ENCODE measurements around the gene LAGE3.
"Not testable (repeated sequence)": the region's sequence is repeated elsewhere in the genome, so short reads cannot be mapped to it uniquely, and the experiment has no call there.

Gene LAGE3

DNA sequence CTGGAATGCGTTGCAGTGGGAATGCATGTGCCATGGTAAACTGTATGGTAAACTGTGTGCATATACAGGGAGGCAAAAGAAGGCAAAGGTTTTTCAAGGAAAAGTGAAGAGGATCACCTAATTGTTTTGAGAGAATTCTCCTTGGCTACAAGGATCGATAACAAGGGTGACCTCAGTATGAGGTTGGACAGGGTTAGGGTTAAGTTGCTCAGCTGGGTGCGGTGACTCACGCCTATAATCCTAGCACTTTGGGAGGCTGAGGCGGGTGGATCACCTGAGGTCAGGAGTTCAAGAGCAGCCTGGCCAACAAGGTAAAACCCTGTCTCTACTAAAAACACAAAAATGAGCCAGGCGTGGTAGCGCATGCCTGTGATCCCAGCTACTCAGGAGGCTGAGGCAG, 22.3 kb upstream of the LAGE3 start:
- DNase-seq: not testable (repeated sequence)

- not testable (repeated sequence) for DNase-seq
Measured at GRCh38 chrX:154496591-154497137, 17.6 kb upstream of the LAGE3 start.

DNA sequence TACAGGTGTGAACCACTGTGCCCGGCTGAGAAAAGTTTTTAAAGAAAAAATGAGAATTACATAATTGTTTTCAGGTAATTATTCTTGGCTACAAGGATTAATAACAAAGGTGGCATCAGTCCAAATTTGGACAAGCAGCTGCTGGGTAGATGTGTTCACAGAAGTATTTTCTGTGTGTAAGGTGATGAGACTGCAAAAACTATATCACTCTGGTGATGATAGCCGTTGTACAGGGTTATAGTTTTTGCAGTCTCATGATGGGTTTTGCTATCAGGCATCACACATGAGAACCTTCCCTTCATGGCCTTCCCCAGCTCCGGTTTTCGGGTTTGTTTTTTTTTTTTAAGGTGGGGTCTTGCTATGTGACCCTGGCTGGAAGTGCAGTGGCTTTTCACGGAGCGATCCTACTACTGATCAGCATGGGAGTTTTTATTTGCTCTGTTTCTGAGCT, 16.4 kb upstream of the LAGE3 start:
- DNase-seq: no peak

- no peak for DNase-seq
Measured at GRCh38 chrX:154494715-154495114, 15.6 kb upstream of the LAGE3 start.

- peak; percentile 68 for DNase-seq
Measured at GRCh38 chrX:154490414-154491083, 11.5 kb upstream of the LAGE3 start, which contains the start of gene SLC10A3. TSS of gene SLC10A3 (minus strand) at chrX:154490629. CDS start at chrX:154488940, 1,689 bp downstream.

DNA sequence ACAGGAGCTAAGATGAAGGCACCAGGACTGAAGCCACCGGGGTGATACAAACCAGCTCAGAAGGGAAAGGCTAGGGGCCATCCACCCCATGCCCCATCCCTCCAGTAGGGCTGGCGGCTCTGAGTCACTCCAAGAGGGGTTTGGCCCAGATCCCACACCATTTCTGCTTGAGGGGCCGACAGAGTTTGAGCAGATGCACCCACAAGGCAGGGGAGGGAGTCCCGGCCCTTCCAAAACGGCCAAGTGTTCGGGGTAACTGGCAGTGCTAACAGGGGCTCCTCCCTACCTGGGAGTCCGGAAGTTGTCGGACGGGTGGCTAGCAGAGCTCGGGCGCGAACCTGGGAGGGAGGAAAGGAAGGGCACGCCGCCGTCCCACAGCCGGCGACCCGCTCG, 10.9 kb upstream of the LAGE3 start:
- no peak for DNase-seq

GRCh38 chrX:154489182-154489581, 10.1 kb upstream of the LAGE3 start:
- no peak for DNase-seq

DNA sequence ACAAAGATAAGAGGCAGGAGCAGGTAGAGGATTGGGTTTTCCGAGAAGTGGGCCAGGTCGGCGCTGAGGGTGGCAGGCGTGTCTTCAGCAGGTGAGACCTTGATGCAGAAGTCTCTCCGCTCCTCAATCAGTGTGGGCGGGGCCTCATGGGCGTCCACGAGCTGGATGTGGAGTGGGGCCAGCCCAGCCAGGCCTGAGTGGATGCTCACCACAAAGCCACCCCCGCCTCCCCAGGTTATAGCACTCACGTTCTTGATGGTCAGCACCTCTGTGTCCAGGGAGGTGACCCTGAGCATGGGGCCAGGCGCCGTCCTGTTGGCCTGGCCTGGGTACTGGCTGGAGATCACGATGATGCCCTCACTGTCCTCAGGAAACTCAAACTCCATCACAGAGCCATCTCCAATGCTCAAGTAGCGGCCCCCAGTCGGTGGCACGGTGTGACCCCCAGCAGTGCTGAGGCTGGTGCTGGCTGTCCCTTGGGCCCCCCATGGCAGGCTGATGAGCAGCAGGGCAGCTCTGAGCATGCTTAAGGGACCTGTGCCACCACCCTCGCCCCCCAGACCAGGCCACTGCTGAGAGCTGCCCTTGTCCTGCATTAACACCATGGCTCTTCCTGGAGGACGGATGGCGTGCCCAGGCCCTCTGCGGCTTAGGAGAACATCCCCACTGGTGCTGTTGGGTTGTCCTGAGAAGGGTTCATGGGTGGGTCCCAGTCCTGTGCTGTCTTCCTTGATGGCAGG, 9.4 kb upstream of the LAGE3 start:
- no peak for DNase-seq

- no peak for DNase-seq
Measured at GRCh38 chrX:154487518-154488290, 8.6 kb upstream of the LAGE3 start.

- no peak for DNase-seq
Measured at GRCh38 chrX:154486396-154487207, 7.5 kb upstream of the LAGE3 start, which contains the start of gene UBL4A. TSS of gene UBL4A (minus strand) at chrX:154486615. CDS start at chrX:154486584, 31 bp downstream.

DNA sequence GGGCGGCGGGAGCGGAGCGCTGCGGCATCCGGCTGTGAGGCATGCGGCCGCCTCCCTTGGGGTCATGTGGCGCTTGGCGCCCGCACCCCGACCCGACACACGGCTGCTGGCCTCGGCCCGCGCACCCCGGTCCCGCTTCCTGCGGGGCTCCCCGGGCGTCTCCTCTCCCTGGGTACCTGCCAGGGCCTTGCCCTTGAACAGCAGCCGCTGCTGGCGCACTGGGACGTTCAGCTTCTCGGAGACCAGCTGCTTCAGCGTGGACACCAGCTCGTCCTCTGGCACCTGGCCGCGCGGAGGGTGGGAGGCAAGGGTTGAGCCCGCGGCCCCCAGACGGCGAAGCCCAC, 6.9 kb upstream of the LAGE3 start:
- no peak for DNase-seq

GRCh38 chrX:154485150-154486051, 6.3 kb upstream of the LAGE3 start:
- no peak for DNase-seq

DNA sequence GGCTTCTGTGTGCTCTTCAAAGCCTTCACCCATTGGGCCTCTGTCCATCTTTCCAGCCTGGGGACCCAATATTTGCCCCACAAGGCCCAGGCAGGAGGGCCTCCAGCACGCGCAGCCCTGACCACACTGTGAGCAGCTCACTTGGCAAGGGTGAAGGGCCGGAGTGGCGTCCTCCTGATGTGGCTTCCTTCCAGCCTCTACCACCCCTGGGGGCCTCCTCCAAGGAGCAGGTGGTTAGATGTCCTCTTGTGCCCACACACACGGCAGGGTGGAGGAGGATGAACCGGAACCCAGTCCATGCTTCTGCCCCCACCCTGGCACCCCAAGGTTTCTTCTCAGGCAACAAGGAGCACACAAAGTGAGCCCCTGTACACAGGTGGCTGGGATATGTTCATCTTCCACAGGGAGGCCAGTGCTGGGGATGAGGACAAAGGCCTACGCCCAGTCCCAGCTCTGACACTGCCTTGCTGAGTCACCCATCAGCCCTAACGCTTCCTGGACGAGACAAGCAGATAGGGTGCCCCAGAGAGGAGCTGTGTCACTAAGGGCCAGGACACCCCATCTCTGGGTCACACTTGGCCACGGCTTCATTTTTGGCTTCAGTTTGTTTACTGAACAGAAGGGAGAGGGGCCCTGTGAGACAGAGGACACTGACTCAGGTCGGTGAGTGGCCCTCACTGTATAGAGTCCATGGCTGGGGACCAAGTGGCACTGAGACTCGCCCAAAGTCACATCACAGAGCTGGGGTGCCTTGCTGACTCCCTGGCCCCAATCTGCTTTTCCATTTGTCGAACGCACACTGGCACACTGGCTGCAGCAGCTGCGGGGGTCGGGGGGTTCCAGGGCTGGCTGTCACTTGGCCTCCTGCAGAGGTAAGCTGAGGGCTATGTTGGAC, 5.4 kb upstream of the LAGE3 start:
- DNase-seq: no peak

DNA sequence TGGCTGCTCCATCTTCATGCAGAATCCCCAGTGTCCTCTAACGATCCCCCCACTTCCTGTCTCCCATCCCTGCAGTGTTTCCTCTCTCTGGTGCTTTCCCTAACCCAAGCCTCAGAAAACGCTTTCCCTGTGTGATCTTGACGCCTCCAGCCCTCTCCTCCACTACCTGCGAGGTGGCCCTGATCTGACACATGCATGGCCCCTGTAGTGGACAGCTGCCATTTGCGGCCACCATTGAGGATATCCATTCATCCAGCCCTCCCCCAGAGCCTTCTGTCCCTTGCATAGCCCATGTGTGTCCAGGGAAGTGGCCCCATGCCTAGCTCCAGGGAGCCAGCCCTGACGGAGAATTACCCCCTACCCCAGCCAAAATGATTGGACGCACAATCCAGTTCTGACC, 4.2 kb upstream of the LAGE3 start:
- no peak for DNase-seq

DNA sequence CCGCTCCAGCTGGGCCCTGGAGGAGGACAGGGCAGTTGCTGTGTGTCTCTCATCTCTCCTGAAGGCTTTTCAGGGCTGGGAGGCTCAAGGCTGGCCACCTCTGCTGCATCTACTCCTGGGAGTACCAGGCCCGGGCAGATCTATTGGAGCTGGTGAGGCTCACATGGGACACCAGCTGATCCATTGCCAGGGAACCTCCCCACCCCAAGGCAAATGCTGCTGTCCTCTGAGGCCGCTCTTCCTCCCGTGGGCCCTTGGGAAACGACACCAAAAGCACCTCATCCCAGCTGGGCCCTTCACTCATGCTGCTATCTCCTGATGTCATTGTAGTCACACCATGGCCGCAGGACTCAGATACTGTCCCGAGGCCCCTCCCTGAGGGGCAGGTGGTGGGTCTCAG, 3.7 kb upstream of the LAGE3 start:
- no peak for DNase-seq

DNA sequence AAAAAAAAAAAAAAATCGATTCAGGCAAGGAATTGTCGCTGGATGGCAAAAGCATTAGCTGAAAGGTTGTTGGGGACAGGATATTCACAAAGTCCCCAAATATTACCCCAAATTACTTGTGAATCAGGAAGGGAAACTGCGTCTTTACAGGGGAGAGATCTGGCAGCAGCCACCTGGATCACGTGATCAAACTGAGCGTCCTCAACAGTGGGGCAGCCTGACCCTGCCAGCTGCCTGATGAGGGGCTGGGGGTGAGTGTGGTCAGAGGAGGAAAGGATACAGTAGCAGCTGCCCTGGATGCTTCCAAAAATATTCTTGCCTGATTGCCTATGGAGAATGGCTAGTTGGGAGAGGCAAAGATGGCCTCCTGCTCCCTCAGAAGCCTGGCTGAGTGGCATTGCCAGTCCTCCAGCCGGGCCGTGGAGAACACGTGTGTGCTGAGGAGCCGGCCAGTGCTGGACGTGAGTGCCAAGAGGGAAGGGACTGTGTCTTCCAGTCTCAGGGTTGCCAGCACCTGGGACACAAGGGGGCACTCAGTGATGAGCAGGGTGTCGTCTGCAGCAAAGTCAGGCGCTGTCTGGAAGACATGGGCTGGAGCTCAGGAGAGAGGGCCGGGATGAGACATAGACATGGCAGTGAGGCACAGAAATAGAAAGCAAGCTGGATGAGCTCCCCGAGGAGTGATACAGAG, 3.0 kb upstream of the LAGE3 start:
- no peak for DNase-seq

DNA sequence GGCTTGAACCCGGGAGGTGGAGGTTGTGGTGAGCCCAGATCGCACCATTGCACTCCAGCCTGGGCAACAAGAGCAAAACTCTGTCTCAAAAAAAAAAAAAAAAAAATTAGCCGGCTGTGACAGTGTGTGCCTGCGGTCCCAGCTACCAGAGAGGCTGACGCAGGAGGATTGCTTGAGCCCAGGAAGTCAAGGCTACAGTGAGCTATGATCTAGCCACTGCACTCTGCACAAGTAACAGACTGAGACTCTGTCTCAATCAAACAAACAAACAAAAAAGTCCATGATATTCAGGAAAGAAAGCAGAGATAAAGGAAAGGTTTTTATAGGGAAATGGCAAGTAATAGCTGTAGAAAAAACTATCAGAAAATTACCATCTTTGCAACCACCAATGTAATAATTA, 2.1 kb upstream of the LAGE3 start:
- DNase-seq: no peak

GRCh38 chrX:154477891-154478477, 1.1 kb downstream of the LAGE3 start:
- no peak for DNase-seq

DNA sequence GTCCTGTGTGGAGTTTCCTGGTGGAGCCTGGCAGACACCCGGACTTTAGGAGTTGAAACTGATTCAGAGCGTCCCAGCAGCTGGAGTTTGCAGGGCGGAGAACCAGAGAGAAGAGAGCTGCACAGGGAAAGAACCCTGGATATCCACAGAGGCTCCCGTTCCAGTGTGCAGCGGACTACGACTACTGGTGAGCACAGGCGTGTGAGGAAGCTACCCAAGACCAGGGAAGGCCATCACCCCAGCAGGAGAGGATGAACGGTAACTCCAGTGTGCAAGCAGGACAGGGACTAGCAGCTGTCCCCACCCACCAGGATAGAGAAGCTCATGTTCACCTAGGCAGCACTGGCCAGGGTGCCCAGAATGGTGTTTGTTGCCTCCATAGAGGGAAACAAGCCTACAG, 2.3 kb downstream of the LAGE3 start:
- no peak for DNase-seq

All from NCI-H1436 treated with DMSO at 0.1 percent for 48 hours (cell line).